H1 (cell line): ENCODE data around the gene APOL1. TPM values are rescaled to one million over a fixed set of nuclear protein-coding genes. Genes with fewer than 3 reads are reported as not detected.

Experiments used
- ASH2L ChIP-seq: fragments of 200-600, 300-600 bp; sonication (generic); IDR thresholded peaks from one replicate; pipeline ENCODE4 v1.7.1; 2017; ENCODE audit warnings: low read length
- BRCA1 ChIP-seq: IDR thresholded peaks from 2 replicates; pipeline ENCODE4 v1.6.1; 2012; ENCODE audit warnings: low read depth, low read length, improper control_type of control experiment
- CHD2 ChIP-seq: IDR thresholded peaks from 2 replicates; pipeline ENCODE4 v1.6.1; 2012; ENCODE audit warnings: low read length, improper control_type of control experiment
- EGR1 ChIP-seq: IDR thresholded peaks from 2 replicates; pipeline ENCODE4 v1.6.1; 2011; ENCODE audit warnings: low read depth, low read length, borderline replicate concordance
- FOSL1 ChIP-seq: IDR thresholded peaks from 2 replicates; pipeline ENCODE4 v1.6.1; 2011; ENCODE audit warnings: mild to moderate bottlenecking, low read depth, low read length, moderate library complexity; ENCODE audit not compliant: insufficient read depth
- GTF2F1 ChIP-seq: IDR thresholded peaks from 2 replicates; pipeline ENCODE4 v1.6.1; 2012; ENCODE audit warnings: low read depth, low read length, improper control_type of control experiment, borderline replicate concordance
- PHF8 ChIP-seq: fragments of 200-600 bp; sonication (generic); conservative IDR thresholded peaks from 2 replicates; pipeline ENCODE4 v1.7.1; 2012; ENCODE audit warnings: low read depth, mild to moderate bottlenecking, inconsistent platforms, low read length, moderate library complexity
- POLR2AphosphoS5 ChIP-seq: IDR thresholded peaks from 2 replicates; pipeline ENCODE4 v1.6.1; 2011; ENCODE audit warnings: low read depth, low read length
- RBBP5 ChIP-seq: IDR thresholded peaks from 2 replicates; pipeline ENCODE4 v1.7.1; 2012; ENCODE audit warnings: low read depth, mild to moderate bottlenecking, inconsistent platforms, low read length, moderate library complexity, borderline replicate concordance
- SIN3A ChIP-seq, 2 experiments: IDR thresholded peaks in 1 of 2; conservative IDR thresholded peaks in 1 of 2; 2 replicates each; pipeline ENCODE4 v1.6.1; 2011 to 2012; ENCODE audit warnings: low read length in 2 of 2, improper control_type of control experiment in 1 of 2, low read depth in 1 of 2, mild to moderate bottlenecking in 1 of 2
- TAF7 ChIP-seq: optimal IDR thresholded peaks from 2 replicates; pipeline ENCODE3; 2011; ENCODE audit warnings: low read depth, mild to moderate bottlenecking, inconsistent platforms, low read length, moderate library complexity, borderline replicate concordance
- YY1 ChIP-seq: IDR thresholded peaks from 2 replicates; pipeline ENCODE4 v1.6.1; 2011; ENCODE audit warnings: low read depth, mild to moderate bottlenecking, low read length
- polyA plus RNA-seq, 7 experiments: library from polyadenylated mRNA; depleted of rRNA in 3 of 7; stranded (reverse) in 5 of 7; unstranded in 2 of 7; fragments of >200 nt in 5 of 7; fragments of 200-250 nt in 2 of 7; gene quantifications; 1 replicate in 5 of 7; 2 replicates in 1 of 7; 4 replicates in 1 of 7; pipeline versions ENCODE4 v1.2.1 to v1.2.3, GENCODE V29; 2011 to 2013; ENCODE audit warnings: missing spikeins in 2 of 7, mixed read lengths in 2 of 7
- total RNA-seq: library from RNA; stranded (reverse); fragmentation: NEBNext Ultra II Directional; extraction: Animal tissue kit (Norgen Biotek cat#: 25700); gene quantifications from 2 replicates; pipeline ENCODE4 v1.2.1, GENCODE V29; 2021
- TF ChIP-seq, protein P1 (sequence below): IDR thresholded peaks from 2 replicates; pipeline ENCODE4 v1.6.1; 2012; ENCODE audit warnings: low read length, inconsistent platforms
- TF ChIP-seq, protein P2 (sequence below): IDR thresholded peaks from 2 replicates; pipeline ENCODE4 v1.6.1; 2011; ENCODE audit warnings: low read length, improper control_type of control experiment
- TF ChIP-seq, protein P3 (sequence below): IDR thresholded peaks from 2 replicates; pipeline ENCODE4 v1.6.1; 2012; ENCODE audit warnings: inconsistent platforms

APOL1 gene
- total and polyA plus RNA-seq, 2 of the 8 experiments (the other 6 are each of a cell fraction or from before 2014, with no cell fraction given) = not detected

DNA sequence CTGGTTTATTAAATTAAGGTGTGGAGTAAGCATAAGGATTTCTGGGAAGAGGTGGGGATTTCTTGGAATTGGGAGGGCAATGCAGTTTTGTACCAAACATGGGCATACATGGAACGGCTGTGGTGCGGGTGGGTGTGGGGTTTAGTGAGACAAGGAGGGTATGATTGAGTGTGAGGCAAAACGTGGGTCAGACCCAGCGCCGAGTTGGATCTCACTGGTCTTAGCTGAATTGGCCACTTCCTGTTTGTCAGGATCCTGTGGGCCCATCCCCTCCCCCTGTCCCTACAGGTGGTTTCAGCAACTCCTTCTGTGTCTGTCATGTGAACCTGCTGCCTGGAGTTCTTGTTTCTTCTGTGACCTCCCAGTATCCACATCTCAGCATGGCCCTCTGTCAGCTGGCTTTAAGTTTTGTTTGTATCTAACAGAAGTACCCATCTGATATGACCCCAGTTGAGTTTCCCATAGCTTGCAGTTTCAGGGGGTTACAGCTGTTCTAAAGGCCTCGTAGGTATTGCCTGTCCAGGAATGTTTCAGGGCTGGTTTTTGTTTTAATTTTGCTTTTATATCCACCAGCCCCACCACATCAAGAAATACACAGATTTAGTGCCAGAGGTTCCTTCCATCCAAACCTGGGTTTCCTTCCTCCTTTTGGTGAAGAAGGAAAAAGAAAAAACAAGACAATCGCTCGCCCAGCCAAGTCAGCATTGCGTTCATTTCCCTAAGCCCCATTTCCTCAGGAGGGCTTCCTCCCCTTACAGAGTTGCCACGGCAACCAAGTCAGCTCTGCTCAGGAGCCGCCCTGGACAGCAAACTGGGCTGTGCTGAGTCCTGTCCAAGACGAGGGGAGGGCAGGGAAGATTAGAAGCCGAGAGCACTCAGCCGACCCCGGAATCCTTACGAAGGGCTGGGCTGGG lies 6.0 kb downstream of the APOL1 start (continued):
- TF ChIP-seq, protein P1, sequence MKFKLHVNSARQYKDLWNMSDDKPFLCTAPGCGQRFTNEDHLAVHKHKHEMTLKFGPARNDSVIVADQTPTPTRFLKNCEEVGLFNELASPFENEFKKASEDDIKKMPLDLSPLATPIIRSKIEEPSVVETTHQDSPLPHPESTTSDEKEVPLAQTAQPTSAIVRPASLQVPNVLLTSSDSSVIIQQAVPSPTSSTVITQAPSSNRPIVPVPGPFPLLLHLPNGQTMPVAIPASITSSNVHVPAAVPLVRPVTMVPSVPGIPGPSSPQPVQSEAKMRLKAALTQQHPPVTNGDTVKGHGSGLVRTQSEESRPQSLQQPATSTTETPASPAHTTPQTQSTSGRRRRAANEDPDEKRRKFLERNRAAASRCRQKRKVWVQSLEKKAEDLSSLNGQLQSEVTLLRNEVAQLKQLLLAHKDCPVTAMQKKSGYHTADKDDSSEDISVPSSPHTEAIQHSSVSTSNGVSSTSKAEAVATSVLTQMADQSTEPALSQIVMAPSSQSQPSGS = no peak
- TF ChIP-seq GTF2F1 (no peak), SIN3A (conservative IDR thresholded peaks at IDR 0.05 in 1 of 2, IDR thresholded peaks at IDR 0.05 in 1 of 2; ENCODE audit: low read depth in 1 of 2, low read length in 2 of 2) (0 out of 4 replicates have a peak, but pooled peaks of 1 of the 2 experiments have one; percentile 4), FOSL1 (no peak), ASH2L (peak; percentile 53), EGR1 (no peak), PHF8 (no peak), RBBP5 (peak; percentile 78), CHD2 (no peak), YY1 (no peak), POLR2AphosphoS5 (no peak), BRCA1 (no peak), TAF7 (no peak)
- TF ChIP-seq, protein P2, sequence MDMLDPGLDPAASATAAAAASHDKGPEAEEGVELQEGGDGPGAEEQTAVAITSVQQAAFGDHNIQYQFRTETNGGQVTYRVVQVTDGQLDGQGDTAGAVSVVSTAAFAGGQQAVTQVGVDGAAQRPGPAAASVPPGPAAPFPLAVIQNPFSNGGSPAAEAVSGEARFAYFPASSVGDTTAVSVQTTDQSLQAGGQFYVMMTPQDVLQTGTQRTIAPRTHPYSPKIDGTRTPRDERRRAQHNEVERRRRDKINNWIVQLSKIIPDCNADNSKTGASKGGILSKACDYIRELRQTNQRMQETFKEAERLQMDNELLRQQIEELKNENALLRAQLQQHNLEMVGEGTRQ = no peak
- TF ChIP-seq, protein P3, sequence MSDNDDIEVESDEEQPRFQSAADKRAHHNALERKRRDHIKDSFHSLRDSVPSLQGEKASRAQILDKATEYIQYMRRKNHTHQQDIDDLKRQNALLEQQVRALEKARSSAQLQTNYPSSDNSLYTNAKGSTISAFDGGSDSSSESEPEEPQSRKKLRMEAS = peak; percentile 52; the same call in 1 of the 2 replicates
